ENCODE measurements around the gene NUDCD3. TPM values are rescaled to one million over a fixed set of nuclear protein-coding genes. Genes with fewer than 3 reads are reported as not detected.

Gene NUDCD3
- total and polyA plus RNA-seq, 2 of the 8 experiments (the other 6 are each of a cell fraction or from before 2014, with no cell fraction given), result 35.2 to 93.7 TPM

DNA sequence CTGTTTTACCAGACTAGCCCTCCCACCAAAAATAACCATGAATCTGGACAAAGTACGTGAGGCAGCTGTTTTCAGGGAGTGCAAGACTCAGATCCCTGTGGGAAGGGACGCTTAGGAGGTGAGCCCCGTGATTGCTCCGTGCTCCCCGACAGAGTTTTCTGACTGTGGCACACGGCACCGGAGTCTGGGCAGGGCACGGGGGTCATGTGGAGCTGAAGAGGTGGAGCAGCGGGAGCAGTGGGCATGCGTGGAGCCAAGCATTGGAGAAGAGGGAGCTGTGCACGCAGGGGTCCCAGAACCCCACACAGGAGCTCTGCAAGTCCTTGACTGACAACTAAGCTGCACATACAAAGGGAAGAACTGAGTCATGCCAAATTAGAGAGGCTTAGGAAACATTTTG, 154.0 kb downstream of the NUDCD3 start:
- 87% methylated on average over 11 of the region's 11 CpGs; no CpG with 5 or more reads in 1 of the 2 experiments for WGBS, 2 experiments (ENCODE audit: extremely low coverage in 1 of 2, insufficient coverage in 1 of 2, insufficient read length in 1 of 2, insufficient replicate concordance in 2 of 2, low coverage in 1 of 2, low lambda C conversion rate in 2 of 2, missing lambda C conversion rate in 1 of 2)
- H4K8ac ChIP-seq (ENCODE audit: extremely low read depth, insufficient read depth, low read length), result no peak overlapping the region
- no peak for FAIRE-seq
- H3K14ac ChIP-seq (ENCODE audit: insufficient read length), result no peak overlapping the region
- H3K4ac ChIP-seq (replicated peaks; ENCODE audit: insufficient read length, low read depth, low read length), result no peak overlapping the region
- H3K36me3 ChIP-seq (ENCODE audit: control insufficient read depth in 2 of 4, insufficient read depth in 4 of 4, low read length in 3 of 4), result no peaks in the 10 kb centered on the region
- no peaks in the 10 kb centered on the region for H3K27me3 ChIP-seq (replicated peaks in 1 of 4; ENCODE audit: control insufficient read depth in 3 of 4, extremely low read depth in 1 of 4, insufficient read depth in 3 of 4, low read length in 3 of 4)
- no peak overlapping the region for H2BK20ac ChIP-seq (ENCODE audit: low read length)
- H4K91ac ChIP-seq (replicated peaks; ENCODE audit: insufficient read length, low read length), result no peak overlapping the region
- no peak overlapping the region for H3K27ac ChIP-seq (ENCODE audit: low read depth, low read length)
- H2BK5ac ChIP-seq (ENCODE audit: low read depth, low read length), result no peak overlapping the region
- POLR2A ChIA-PET (ENCODE audit: partially characterized antibody), result interaction anchor here (0.6 kb wide), 1 partner anchor 126 kb away, joined by 3 read pairs; no protein-coding TSS in a partner anchor
- no peaks in the 10 kb centered on the region for H3K79me2 ChIP-seq (ENCODE audit: control insufficient read depth in 1 of 2, insufficient read depth in 2 of 2, low read length in 2 of 2)
- no peaks in the 10 kb centered on the region for H3K9me3 ChIP-seq (ENCODE audit: insufficient read depth in 2 of 2, low read depth in 1 of 2, low read length in 1 of 2)
- H2BK15ac ChIP-seq (ENCODE audit: low read length), result no peak overlapping the region
- DNase-seq (ENCODE audit: low read depth in 1 of 2, low spot score in 2 of 2), result no peak
- no peak overlapping the region for H3K9ac ChIP-seq (replicated peaks in 1 of 4; ENCODE audit: extremely low read depth in 1 of 4, low read depth in 3 of 4, low read length in 3 of 4)
- H2BK120ac ChIP-seq (replicated peaks; ENCODE audit: low read depth, low read length), result no peak overlapping the region
- H3K56ac ChIP-seq (replicated peaks; ENCODE audit: insufficient read length, low read depth, low read length), result no peak overlapping the region
- H3K79me1 ChIP-seq (ENCODE audit: low read depth, low read length), result no peaks in the 10 kb centered on the region; the same call in 1 of the 2 replicates
- H4K20me1 ChIP-seq (replicated peaks in 1 of 2; ENCODE audit: control insufficient read depth in 1 of 2, insufficient read depth in 2 of 2, low read length in 2 of 2), result no peaks in the 10 kb centered on the region
- no peak overlapping the region for H2AK5ac ChIP-seq (ENCODE audit: low read depth, low read length)
- no peak overlapping the region for H3K4me2 ChIP-seq (ENCODE audit: insufficient read depth in 1 of 2, low read depth in 2 of 2, low read length in 2 of 2)
- H3K4me1 ChIP-seq (replicated peaks in 1 of 4; ENCODE audit: control insufficient read depth in 3 of 4, insufficient read depth in 4 of 4, low read length in 3 of 4), result no peaks in the 10 kb centered on the region; a peak in 1 of 7 replicates
- no peak overlapping the region for H3K23ac ChIP-seq (ENCODE audit: insufficient read length)
- H2AFZ ChIP-seq (ENCODE audit: low read length), result no peak overlapping the region
- no peak overlapping the region for H3K18ac ChIP-seq (ENCODE audit: extremely low read depth, low read length)
- H2BK12ac ChIP-seq (ENCODE audit: low read depth, low read length), result no peak overlapping the region
- no peak overlapping the region for H4K5ac ChIP-seq (ENCODE audit: insufficient read length, low read depth, low read length)
- H3K4me3 ChIP-seq (ENCODE audit: extremely low read depth in 1 of 4, insufficient read depth in 2 of 4, low read depth in 3 of 4, low read length in 4 of 4), result no peak overlapping the region
- CTCF ChIA-PET (ENCODE audit: partially characterized antibody), result interaction anchor here (2.3 kb wide), 1 partner anchor 12 kb away, joined by 14 read pairs; no protein-coding TSS in a partner anchor
- no peaks in the 10 kb centered on the region for H3K23me2 ChIP-seq (ENCODE audit: low read depth, low read length)
- TF ChIP-seq SP1 (IDR thresholded peaks at IDR 0.05; ENCODE audit: low read depth, low read length) (no peak), SIN3A (conservative IDR thresholded peaks at IDR 0.05 in 1 of 2, IDR thresholded peaks at IDR 0.05 in 1 of 2; ENCODE audit: low read depth in 1 of 2, low read length in 2 of 2) (no peak), RBBP5 (IDR thresholded peaks at IDR 0.05; ENCODE audit: borderline replicate concordance, low read depth, low read length) (no peak), RAD21 (IDR thresholded peaks at IDR 0.05 in 1 of 2, conservative IDR thresholded peaks at IDR 0.05 in 1 of 2; ENCODE audit: low read depth in 2 of 2, low read length in 2 of 2) (no peak), YY1 (IDR thresholded peaks at IDR 0.05; ENCODE audit: low read depth, low read length) (no peak), SP4 (IDR thresholded peaks at IDR 0.05; ENCODE audit: low read length) (no peak), CHD2 (IDR thresholded peaks at IDR 0.05; ENCODE audit: low read length) (no peak), TBP (IDR thresholded peaks at IDR 0.05; ENCODE audit: low read depth, low read length) (no peak), EGR1 (IDR thresholded peaks at IDR 0.05; ENCODE audit: borderline replicate concordance, low read depth, low read length) (no peak), CHD1 (IDR thresholded peaks at IDR 0.05; ENCODE audit: low read depth, low read length) (no peak), GTF2F1 (IDR thresholded peaks at IDR 0.05; ENCODE audit: borderline replicate concordance, low read depth, low read length) (no peak)
- TF ChIP-seq, protein P1, sequence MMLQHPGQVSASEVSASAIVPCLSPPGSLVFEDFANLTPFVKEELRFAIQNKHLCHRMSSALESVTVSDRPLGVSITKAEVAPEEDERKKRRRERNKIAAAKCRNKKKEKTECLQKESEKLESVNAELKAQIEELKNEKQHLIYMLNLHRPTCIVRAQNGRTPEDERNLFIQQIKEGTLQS (IDR thresholded peaks at IDR 0.05; ENCODE audit: insufficient read depth, low read depth, low read length), result no peak

Measured in H1 (cell line).